Activated CD4-positive, alpha-beta T cell treated with anti-CD3 and anti-CD28 coated beads for 48 hours (primary cell): ENCODE data around the gene PLD1.

ENCODE experiments used
- DNase-seq: peaks from one replicate; pipeline ENCODE4 v3.0.0-alpha.2; 2020

PLD1 gene

DNA sequence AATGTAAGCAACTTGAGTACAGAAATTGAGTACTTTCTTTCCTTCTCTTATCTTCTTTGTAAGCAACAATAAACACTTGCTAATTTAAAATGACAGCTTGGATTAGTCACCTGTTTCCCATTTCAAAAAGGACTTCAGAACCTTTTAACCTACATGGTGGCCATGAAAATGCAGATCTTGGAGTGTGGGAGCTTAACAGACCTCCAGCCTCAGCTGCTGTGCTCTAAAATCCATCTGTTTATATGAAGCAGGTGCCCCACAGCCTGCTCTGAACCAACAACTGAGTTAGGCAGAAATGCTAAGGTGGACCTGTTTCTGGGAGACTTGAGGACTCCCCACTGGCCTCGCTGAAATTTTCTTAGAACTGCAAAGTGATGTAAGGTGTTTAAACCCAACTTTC is 259.0 kb downstream of the PLD1 start:
- no peak for DNase-seq
